GM12865 (cell line): ENCODE data around the gene TNIP3.
A peak's percentile ranks its signal among the peaks of the same experiment; 100 is the strongest.

ENCODE experiments used
- DNase-seq: peaks from one replicate; pipeline ENCODE4 v3.0.0; 2010; ENCODE audit warnings: low read depth
- H3K4me3 ChIP-seq: 2 replicates; pipeline ENCODE4 v1.5.1; 2011; ENCODE audit warnings: mild to moderate bottlenecking, low read depth, low read length, control low read depth
- CTCF ChIP-seq: IDR thresholded peaks from 2 replicates; pipeline ENCODE4 v1.5.1; 2011; ENCODE audit warnings: low read length, control low read depth, low read depth, inconsistent platforms; ENCODE audit not compliant: insufficient read depth; ENCODE audit errors: missing control alignments

TNIP3 gene

GRCh38 chr4:121112530-121112929, 51.6 kb downstream of the TNIP3 start:
- H3K4me3 ChIP-seq = no peak overlapping the region
- TF ChIP-seq CTCF = peak; percentile 13
- DNase-seq = no peak

- no peak for TF ChIP-seq CTCF
- no peak for DNase-seq
- H3K4me3 ChIP-seq = no peak overlapping the region
These were observed 55.6 kb downstream of the TNIP3 start for GRCh38 chr4:121108557-121108956.

DNA sequence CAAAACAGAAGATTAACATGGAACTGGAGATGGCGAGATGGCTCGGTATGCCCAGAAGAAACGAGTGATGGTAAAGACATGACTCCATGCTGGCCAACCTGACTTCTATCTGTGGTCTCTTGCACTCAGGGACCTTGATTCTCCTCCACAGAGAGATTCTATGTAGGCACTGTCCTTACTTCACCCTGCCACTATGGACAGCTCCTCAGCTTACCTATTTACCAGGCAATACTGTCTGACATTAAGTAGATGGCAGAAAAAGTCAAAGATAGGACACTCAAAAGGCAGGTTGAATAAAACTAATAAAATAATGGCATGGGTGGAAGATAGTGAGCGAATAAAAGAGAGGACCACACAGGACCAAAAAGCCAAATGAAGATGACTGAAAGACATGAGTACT, 56.6 kb downstream of the TNIP3 start:
- no peak for DNase-seq
- TF ChIP-seq CTCF = no peak
- H3K4me3 ChIP-seq = no peak overlapping the region

DNA sequence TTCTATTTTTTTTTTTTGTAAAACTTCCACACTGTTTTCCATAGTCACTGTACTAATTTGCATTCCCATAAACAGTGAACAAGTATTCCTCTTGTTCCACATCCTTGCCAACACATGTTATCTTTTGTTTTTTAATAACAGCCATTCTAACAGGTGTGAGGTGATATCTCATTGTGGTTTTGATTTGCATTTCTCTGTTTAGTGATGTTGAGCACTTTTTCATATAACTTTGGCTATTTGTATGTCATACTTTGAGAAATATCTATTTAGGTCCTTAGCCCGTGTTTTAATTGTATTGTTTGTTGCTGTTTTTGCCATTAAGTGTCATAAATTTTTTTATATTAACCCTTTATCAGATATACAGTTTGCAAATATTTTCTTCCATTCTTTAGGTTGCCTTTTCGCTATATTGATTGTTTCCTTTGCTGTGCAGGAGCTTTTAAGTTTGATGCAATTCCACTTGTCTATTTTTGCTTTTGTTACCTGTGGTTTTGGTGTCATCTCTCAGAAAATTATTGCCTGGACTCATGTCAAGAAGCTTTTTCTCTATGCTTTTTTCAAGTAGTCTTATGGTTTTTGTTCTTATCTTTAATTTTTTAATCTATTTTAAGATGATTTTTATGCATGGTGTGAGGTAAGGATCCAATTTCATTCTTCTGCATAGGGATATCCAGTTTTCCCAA, 63.9 kb downstream of the TNIP3 start:
- no peak for DNase-seq
- TF ChIP-seq CTCF = no peak
- no peak overlapping the region for H3K4me3 ChIP-seq

DNA sequence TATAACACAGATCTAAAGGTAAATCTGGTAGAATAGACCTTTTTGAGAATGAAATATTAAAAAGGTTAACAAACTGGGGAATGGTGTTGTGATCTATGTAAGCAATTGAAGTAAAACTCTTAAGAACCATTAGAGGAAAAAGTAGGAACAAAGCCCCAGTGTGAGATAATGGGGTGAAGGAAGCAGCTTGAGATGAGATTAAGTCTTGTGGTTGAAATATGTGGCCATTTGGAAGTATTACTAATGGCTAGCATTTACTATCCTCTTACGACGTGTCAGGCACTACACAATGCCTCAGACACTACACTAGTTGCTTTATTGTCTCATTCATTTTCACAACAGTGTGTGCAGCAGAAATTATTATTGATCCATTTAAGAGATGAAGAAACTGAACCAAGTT, 65.9 kb downstream of the TNIP3 start:
- no peak for TF ChIP-seq CTCF
- DNase-seq = no peak
- H3K4me3 ChIP-seq = no peak overlapping the region

- DNase-seq = no peak
These were observed 67.5 kb downstream of the TNIP3 start for GRCh38 chr4:121096629-121097028.

More at GRCh38 chr4:121096629-121097028, 67.5 kb downstream of the TNIP3 start:
- TF ChIP-seq CTCF = peak; percentile 11
- no peak overlapping the region for H3K4me3 ChIP-seq
